BJ (cell line): ENCODE data around the gene NPHP4. TPM values are rescaled to one million over a fixed set of nuclear protein-coding genes. Genes with fewer than 3 reads are reported as not detected.
"Not testable (repeated sequence)": the region's sequence is repeated elsewhere in the genome, so short reads cannot be mapped to it uniquely, and the experiment has no call there.

Experiments used
- CTCF ChIA-PET: fragments of 350-600 bp; formaldehyde crosslinking; extraction: SDS; loops from one replicate; lab custom pipeline; 2021; ENCODE audit warnings: antibody characterized with exemption, inconsistent platforms; lab: Yijun Ruan, JAX
- POLR2A ChIA-PET: fragments of 300-600 bp; sonication (Branson Sonifier 250); formaldehyde crosslinking; extraction: SDS; loops from one replicate; lab custom pipeline; 2021; ENCODE audit warnings: antibody characterized with exemption; lab: Charles Lee
- DNase-seq: peaks from one replicate; pipeline ENCODE4 v3.0.0-alpha.2; 2011; ENCODE audit warnings: low read depth
- H3K27me3 ChIP-seq: 2 replicates; pipeline ENCODE4 v1.6.0; 2011; ENCODE audit warnings: low read length; ENCODE audit not compliant: control insufficient read depth, insufficient read depth
- H3K36me3 ChIP-seq: 2 replicates; pipeline ENCODE4 v1.5.1; 2011; ENCODE audit warnings: low read length; ENCODE audit not compliant: control insufficient read depth, insufficient read depth
- H3K4me3 ChIP-seq: 2 replicates; pipeline ENCODE4 v1.5.1; 2011; ENCODE audit warnings: low read depth, mild to moderate bottlenecking, control low read depth, low read length
- CTCF ChIP-seq: IDR thresholded peaks from 2 replicates; pipeline ENCODE4 v1.5.1; 2011; ENCODE audit warnings: low read depth, mild to moderate bottlenecking, control low read depth, inconsistent platforms, low read length, moderate library complexity; ENCODE audit not compliant: insufficient read depth
- polyA plus RNA-seq: library from polyadenylated mRNA; depleted of rRNA; stranded (reverse); fragments of >200 nt; gene quantifications from 2 replicates; pipeline ENCODE4 v1.2.3, GENCODE V29; 2011

NPHP4 gene
- polyA plus RNA-seq, 1 experiment, result 4.3 TPM

- no peaks in the 10 kb centered on the region for H3K36me3 ChIP-seq
- TF ChIP-seq CTCF, result no peak
- no peak overlapping the region for H3K4me3 ChIP-seq
- H3K27me3 ChIP-seq, result no peaks in the 10 kb centered on the region
- ChIA-PET POLR2A (no interaction called here), CTCF (interaction anchor here (0.8 to 1.8 kb wide), 5 partner anchors 8 to 222 kb away, joined by 3 to 6 read pairs (median 3); no protein-coding TSS in a partner anchor)
- no peak for DNase-seq
Observed at GRCh38 chr1:6024376-6024775, 32.2 kb upstream of the NPHP4 start.

GRCh38 chr1:6023346-6023745 lies 31.1 kb upstream of the NPHP4 start:
- no peak for TF ChIP-seq CTCF
- ChIA-PET POLR2A (no interaction called here), CTCF (interaction anchor here (1.5 to 1.8 kb wide), 2 partner anchors 11 kb away, joined by 5 to 6 read pairs; no protein-coding TSS in a partner anchor)
- no peak overlapping the region for H3K4me3 ChIP-seq
- no peak for DNase-seq
- H3K36me3 ChIP-seq, result no peaks in the 10 kb centered on the region
- no peaks in the 10 kb centered on the region for H3K27me3 ChIP-seq

- no peak for TF ChIP-seq CTCF
- CTCF ChIA-PET, result interaction anchor here (1.5 kb wide), 1 partner anchor 12 kb away, joined by 5 read pairs; no protein-coding TSS in a partner anchor
- POLR2A ChIA-PET, result no interaction called here
- H3K36me3 ChIP-seq, result no peaks in the 10 kb centered on the region
- H3K4me3 ChIP-seq, result no peak overlapping the region
- no peaks in the 10 kb centered on the region for H3K27me3 ChIP-seq
- DNase-seq, result no peak
Observed at GRCh38 chr1:6022193-6022592, 30.0 kb upstream of the NPHP4 start.

- DNase-seq, result no peak
- Histone ChIP-seq H3K4me3 (no peak overlapping the region), H3K36me3 (no peaks in the 10 kb centered on the region; the same call in 1 of the 2 replicates), H3K27me3 (no peaks in the 10 kb centered on the region)
- no peak for TF ChIP-seq CTCF
- ChIA-PET CTCF (interaction anchor here (1.7 kb wide), 2 partner anchors 11 to 15 kb away, joined by 3 to 5 read pairs; no protein-coding TSS in a partner anchor), POLR2A (no interaction called here)
Observed at GRCh38 chr1:6019166-6019845, 27.1 kb upstream of the NPHP4 start.

- CTCF ChIA-PET, result interaction anchor here (0.6 to 1.7 kb wide), 3 partner anchors 8 to 234 kb away, joined by 3 to 5 read pairs (median 5); no protein-coding TSS in a partner anchor
Observed at GRCh38 chr1:6017654-6018053, 25.4 kb upstream of the NPHP4 start.

More at GRCh38 chr1:6017654-6018053, 25.4 kb upstream of the NPHP4 start:
- H3K4me3 ChIP-seq, DNase-seq, POLR2A ChIA-PET, H3K27me3 ChIP-seq, H3K36me3 ChIP-seq: not testable (repeated sequence)
